GM21367 (cell line): Measurements from ENCODE around the gene TKT.

Experiments
- ATAC-seq: cut with Tn5 transposase; IDR thresholded peaks from one replicate; pipeline ENCODE4 v1.9.1; 2021; ENCODE audit not compliant: unreplicated experiment

The TKT gene

GRCh38 chr3:53181528-53181927, 74.3 kb downstream of the TKT start:
- ATAC-seq: no peak

GRCh38 chr3:53181024-53181371, 74.8 kb downstream of the TKT start:
- ATAC-seq: peak; percentile 6

GRCh38 chr3:53180305-53181023, 75.4 kb downstream of the TKT start:
- peak; percentile 77 for ATAC-seq

GRCh38 chr3:53179580-53179979, 76.2 kb downstream of the TKT start:
- ATAC-seq: no peak

GRCh38 chr3:53178246-53178645, 77.6 kb downstream of the TKT start:
- no peak for ATAC-seq

DNA sequence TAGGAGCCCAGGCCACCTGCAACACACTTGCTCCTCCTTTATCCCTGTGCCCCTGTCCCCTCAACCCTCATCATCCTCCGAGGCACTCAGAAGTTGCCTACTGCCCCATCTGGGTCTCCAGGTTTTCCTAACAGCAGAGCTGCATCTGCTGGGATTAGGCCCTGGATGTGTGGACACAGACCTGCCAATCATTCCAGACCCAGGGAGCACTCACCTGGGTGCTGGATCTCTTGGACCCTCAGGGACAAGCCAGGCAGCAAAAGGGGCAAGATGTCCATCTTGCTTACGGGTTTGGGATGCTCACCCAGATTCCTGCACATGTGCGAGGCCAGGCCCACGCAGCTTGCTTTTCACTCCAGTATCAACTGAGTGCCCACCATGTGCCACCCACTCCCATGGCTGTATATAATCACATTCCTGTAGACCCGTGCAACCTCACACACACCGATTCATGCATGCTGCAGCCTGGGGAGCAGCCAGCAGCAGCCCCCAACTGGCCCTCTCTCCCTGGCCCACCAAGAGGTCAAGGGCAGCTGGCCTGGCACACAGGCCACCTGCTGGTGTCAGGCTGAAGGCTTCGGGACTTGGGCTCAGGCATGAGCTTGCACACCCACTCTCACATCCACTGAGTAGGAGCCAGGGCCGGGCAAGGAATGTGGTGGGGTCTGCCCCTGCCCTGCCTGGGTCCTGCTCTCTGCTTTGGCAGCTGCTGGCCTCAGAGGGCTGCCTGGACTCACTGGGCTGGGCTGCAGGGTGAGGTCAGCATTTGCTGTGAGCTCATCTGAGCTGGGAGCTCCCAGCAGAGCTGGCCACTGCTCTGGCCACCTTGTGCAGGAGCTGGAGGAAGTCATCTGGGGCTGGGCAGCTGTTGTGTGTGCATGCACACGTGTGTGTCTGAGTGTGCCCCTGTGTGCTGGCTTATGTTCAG, 79.9 kb downstream of the TKT start:
- ATAC-seq: no peak
